ENCODE results near the gene TRIM7. TPM values are rescaled to one million over a fixed set of nuclear protein-coding genes. Genes with fewer than 3 reads are reported as not detected.

TRIM7 gene
- total RNA-seq, 1 experiment from 2014 or later: 46.8 TPM

- no peak for DNase-seq (ENCODE audit: extremely low read depth, low read depth)
Measured at GRCh38 chr5:181233801-181234454, 28.9 kb upstream of the TRIM7 start.

- DNase-seq (ENCODE audit: extremely low read depth, low read depth): no peak
Measured at GRCh38 chr5:181233088-181233800, 28.2 kb upstream of the TRIM7 start.

- DNase-seq (ENCODE audit: extremely low read depth, low read depth): no peak
Measured at GRCh38 chr5:181232593-181232992, 27.6 kb upstream of the TRIM7 start.

GRCh38 chr5:181231432-181231831 is 26.4 kb upstream of the TRIM7 start:
- DNase-seq (ENCODE audit: extremely low read depth, low read depth): no peak

- no peak for DNase-seq (ENCODE audit: extremely low read depth, low read depth)
Measured at GRCh38 chr5:181230551-181230950, 25.6 kb upstream of the TRIM7 start.

- DNase-seq (ENCODE audit: extremely low read depth, low read depth): no peak
Measured at GRCh38 chr5:181229996-181230395, 25.0 kb upstream of the TRIM7 start.

- no peak for DNase-seq (ENCODE audit: extremely low read depth, low read depth)
Measured at GRCh38 chr5:181224390-181225229, 19.6 kb upstream of the TRIM7 start.

- DNase-seq (ENCODE audit: extremely low read depth, low read depth): no peak
Measured at GRCh38 chr5:181223729-181224389, 18.9 kb upstream of the TRIM7 start.

GRCh38 chr5:181223058-181223728 is 18.2 kb upstream of the TRIM7 start, which contains the start of gene TRIM41:
Gene TRIM41, plus strand, starts transcription at chr5:181223281. Its CDS starts 719 bp downstream, at chr5:181224000.
- peak; percentile 97 for DNase-seq (ENCODE audit: extremely low read depth, low read depth)

GRCh38 chr5:181222630-181223057 is 17.6 kb upstream of the TRIM7 start:
- no peak for DNase-seq (ENCODE audit: extremely low read depth, low read depth)

GRCh38 chr5:181221792-181222629 is 17.0 kb upstream of the TRIM7 start:
- peak; percentile 96 for DNase-seq (ENCODE audit: extremely low read depth, low read depth)

GRCh38 chr5:181221105-181221791 is 16.3 kb upstream of the TRIM7 start:
- DNase-seq (ENCODE audit: extremely low read depth, low read depth): no peak

- no peak for DNase-seq (ENCODE audit: extremely low read depth, low read depth)
Measured at GRCh38 chr5:181220178-181220515, 15.2 kb upstream of the TRIM7 start.

GRCh38 chr5:181219262-181220177 is 14.5 kb upstream of the TRIM7 start:
- DNase-seq (ENCODE audit: extremely low read depth, low read depth): no peak

- DNase-seq (ENCODE audit: extremely low read depth, low read depth): no peak
Measured at GRCh38 chr5:181218795-181219124, 13.8 kb upstream of the TRIM7 start.

- DNase-seq (ENCODE audit: extremely low read depth, low read depth): no peak
Measured at GRCh38 chr5:181217803-181218062, 12.7 kb upstream of the TRIM7 start.

GRCh38 chr5:181217111-181217802 is 12.3 kb upstream of the TRIM7 start:
- peak; percentile 79 for DNase-seq (ENCODE audit: extremely low read depth, low read depth)

All from NCI-H460 (cell line).